Measurements from ENCODE around the gene THY1. TPM values are rescaled to one million over a fixed set of nuclear protein-coding genes. Genes with fewer than 3 reads are reported as not detected.

The THY1 gene
- total RNA-seq, 1 donor from 2014 or later: 25.1 TPM

GRCh38 chr11:119382101-119382500 is 40.9 kb downstream of the THY1 start:
- no peak for DNase-seq

GRCh38 chr11:119381181-119381988 is 41.6 kb downstream of the THY1 start, which contains the start of gene USP2:
TSS of gene USP2 (minus strand) at chr11:119381690. CDS start at chr11:119373480, 8,210 bp downstream.
- peak; percentile 95 for DNase-seq

- no peak for DNase-seq
These were observed 42.2 kb downstream of the THY1 start for GRCh38 chr11:119380827-119381180.

GRCh38 chr11:119380160-119380826 is 42.7 kb downstream of the THY1 start:
- DNase-seq: no peak

GRCh38 chr11:119378851-119379465 is 44.0 kb downstream of the THY1 start:
- DNase-seq: no peak

GRCh38 chr11:119377961-119378667 is 44.9 kb downstream of the THY1 start:
- no peak for DNase-seq

GRCh38 chr11:119377112-119377901 is 45.7 kb downstream of the THY1 start:
- DNase-seq: no peak

- DNase-seq: no peak
These were observed 46.6 kb downstream of the THY1 start for GRCh38 chr11:119376197-119376847.

GRCh38 chr11:119375337-119376196 is 47.4 kb downstream of the THY1 start:
- DNase-seq: no peak

- DNase-seq: no peak
These were observed 48.2 kb downstream of the THY1 start for GRCh38 chr11:119374632-119375336.

GRCh38 chr11:119373921-119374631 is 48.9 kb downstream of the THY1 start:
- DNase-seq: peak; percentile 46

- no peak for DNase-seq
These were observed 49.7 kb downstream of the THY1 start for GRCh38 chr11:119373059-119373920.

- no peak for DNase-seq
These were observed 50.5 kb downstream of the THY1 start for GRCh38 chr11:119372260-119373058.

GRCh38 chr11:119371778-119372182 is 51.2 kb downstream of the THY1 start:
- no peak for DNase-seq

GRCh38 chr11:119371067-119371601 is 51.8 kb downstream of the THY1 start:
- no peak for DNase-seq

- DNase-seq: no peak
These were observed 52.4 kb downstream of the THY1 start for GRCh38 chr11:119370486-119371046.

Data from skin of body (tissue), 2 donors.